HG02610 (cell line): ENCODE data around the gene GRIK3.

Source experiments
- ATAC-seq: cut with Tn5 transposase; IDR thresholded peaks from one replicate; pipeline ENCODE4 v1.9.1; 2021; ENCODE audit warnings: mild to moderate bottlenecking, moderate library complexity; ENCODE audit not compliant: unreplicated experiment

Gene GRIK3

GRCh38 chr1:36881541-36881940 lies 152.8 kb downstream of the GRIK3 start:
- no peak for ATAC-seq

GRCh38 chr1:36881068-36881405 lies 153.3 kb downstream of the GRIK3 start:
- no peak for ATAC-seq

- no peak for ATAC-seq
These were observed 153.9 kb downstream of the GRIK3 start for GRCh38 chr1:36880155-36881067.

- no peak for ATAC-seq
These were observed 154.7 kb downstream of the GRIK3 start for GRCh38 chr1:36879613-36880012.

GRCh38 chr1:36876990-36877389 lies 157.3 kb downstream of the GRIK3 start:
- ATAC-seq: no peak

GRCh38 chr1:36874271-36875060 lies 159.8 kb downstream of the GRIK3 start:
- ATAC-seq: no peak

GRCh38 chr1:36872858-36873257 lies 161.5 kb downstream of the GRIK3 start:
- no peak for ATAC-seq

- ATAC-seq: no peak
These were observed 162.1 kb downstream of the GRIK3 start for GRCh38 chr1:36872126-36872754.

GRCh38 chr1:36871146-36871971 lies 163.0 kb downstream of the GRIK3 start:
- ATAC-seq: no peak

- ATAC-seq: no peak
These were observed 164.5 kb downstream of the GRIK3 start for GRCh38 chr1:36869826-36870225.

- ATAC-seq: no peak
These were observed 165.3 kb downstream of the GRIK3 start for GRCh38 chr1:36869054-36869453.

GRCh38 chr1:36867575-36867974 lies 166.7 kb downstream of the GRIK3 start:
- no peak for ATAC-seq

- no peak for ATAC-seq
These were observed 168.0 kb downstream of the GRIK3 start for GRCh38 chr1:36866169-36866814.

- no peak for ATAC-seq
These were observed 168.8 kb downstream of the GRIK3 start for GRCh38 chr1:36865602-36865900.

- ATAC-seq: no peak
These were observed 169.3 kb downstream of the GRIK3 start for GRCh38 chr1:36864823-36865601.

- ATAC-seq: no peak
These were observed 170.0 kb downstream of the GRIK3 start for GRCh38 chr1:36864182-36864822.

GRCh38 chr1:36863500-36863899 lies 170.8 kb downstream of the GRIK3 start:
- no peak for ATAC-seq

- ATAC-seq: no peak
These were observed 171.3 kb downstream of the GRIK3 start for GRCh38 chr1:36863061-36863460.

GRCh38 chr1:36861375-36861774 lies 172.9 kb downstream of the GRIK3 start:
- no peak for ATAC-seq
